SK-N-MC (cell line): ENCODE measurements around the gene SUPV3L1.

ENCODE experiments used
- EZH2 ChIP-seq: fragments of 200-600 bp; sonication (generic); IDR thresholded peaks from one replicate; pipeline ENCODE4 v1.6.1; 2017; ENCODE audit warnings: antibody characterized with exemption
- POLR2AphosphoS5 ChIP-seq: IDR thresholded peaks from 2 replicates; pipeline ENCODE4 v1.6.1; 2012; ENCODE audit warnings: mild to moderate bottlenecking, low read depth, low read length, borderline replicate concordance

DNA sequence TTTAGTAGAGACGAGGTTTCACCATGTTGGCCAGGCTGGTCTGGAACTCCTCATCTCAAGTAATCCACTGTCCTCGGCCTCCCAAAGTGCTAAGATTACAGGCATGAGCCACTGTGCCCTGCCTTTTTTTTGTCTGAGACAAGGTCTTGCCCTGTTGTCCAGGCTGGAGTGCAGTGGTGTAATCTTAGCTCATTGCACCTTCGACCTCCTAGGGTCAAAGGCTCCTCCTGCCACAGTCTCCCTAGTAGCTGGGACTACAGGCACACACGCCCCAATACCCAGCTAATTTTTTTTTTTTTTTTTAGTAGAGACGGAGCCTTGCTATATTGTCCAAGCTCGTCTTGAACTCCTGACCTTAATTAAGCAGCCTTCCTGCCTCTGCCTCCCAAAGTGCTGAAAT, 26.8 kb upstream of the SUPV3L1 start:
- no peak for TF ChIP-seq POLR2AphosphoS5
- TF ChIP-seq EZH2, result no peak
